Measurements from ENCODE around the gene BCL2.

The BCL2 gene

DNA sequence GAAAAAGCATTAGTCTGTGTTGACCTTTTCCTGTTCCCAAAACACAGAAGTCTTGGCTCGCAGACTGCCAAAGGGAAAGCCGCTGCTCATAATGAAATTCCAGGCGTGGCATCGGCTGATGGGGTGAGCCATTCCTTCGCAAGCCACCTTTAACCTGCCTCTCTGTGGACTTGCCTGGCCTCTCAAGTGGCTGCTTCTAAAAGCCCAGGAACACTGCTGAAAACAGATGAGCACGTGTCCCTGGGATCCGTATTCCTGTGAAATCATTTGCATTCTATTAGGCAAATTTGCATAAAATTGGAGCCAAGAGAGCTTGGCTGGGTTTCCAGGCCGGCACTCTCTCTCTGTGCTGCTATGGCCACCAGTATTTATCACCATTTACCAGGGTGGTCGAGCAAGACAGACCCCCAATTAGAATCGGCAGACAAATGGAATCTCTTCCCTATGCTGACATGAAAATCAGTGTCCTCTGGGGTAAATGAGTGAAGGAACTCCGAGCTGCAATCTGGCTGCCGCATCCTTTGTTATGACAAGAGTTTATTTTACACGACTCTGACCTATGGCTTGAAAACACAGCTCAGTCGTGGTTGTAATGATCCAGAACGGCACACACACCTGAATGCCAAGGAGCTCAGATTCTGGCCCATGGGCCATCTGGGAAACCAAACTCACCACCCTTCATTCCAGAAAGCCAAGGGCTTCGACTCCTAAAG is 21.7 kb downstream of the BCL2 start:
- TF ChIP-seq, protein P1, sequence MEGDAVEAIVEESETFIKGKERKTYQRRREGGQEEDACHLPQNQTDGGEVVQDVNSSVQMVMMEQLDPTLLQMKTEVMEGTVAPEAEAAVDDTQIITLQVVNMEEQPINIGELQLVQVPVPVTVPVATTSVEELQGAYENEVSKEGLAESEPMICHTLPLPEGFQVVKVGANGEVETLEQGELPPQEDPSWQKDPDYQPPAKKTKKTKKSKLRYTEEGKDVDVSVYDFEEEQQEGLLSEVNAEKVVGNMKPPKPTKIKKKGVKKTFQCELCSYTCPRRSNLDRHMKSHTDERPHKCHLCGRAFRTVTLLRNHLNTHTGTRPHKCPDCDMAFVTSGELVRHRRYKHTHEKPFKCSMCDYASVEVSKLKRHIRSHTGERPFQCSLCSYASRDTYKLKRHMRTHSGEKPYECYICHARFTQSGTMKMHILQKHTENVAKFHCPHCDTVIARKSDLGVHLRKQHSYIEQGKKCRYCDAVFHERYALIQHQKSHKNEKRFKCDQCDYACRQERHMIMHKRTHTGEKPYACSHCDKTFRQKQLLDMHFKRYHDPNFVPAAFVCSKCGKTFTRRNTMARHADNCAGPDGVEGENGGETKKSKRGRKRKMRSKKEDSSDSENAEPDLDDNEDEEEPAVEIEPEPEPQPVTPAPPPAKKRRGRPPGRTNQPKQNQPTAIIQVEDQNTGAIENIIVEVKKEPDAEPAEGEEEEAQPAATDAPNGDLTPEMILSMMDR (IDR thresholded peaks at IDR 0.05; ENCODE audit: borderline replicate concordance, control extremely low read depth, extremely low read depth, insufficient read depth, missing control alignments), result no peak
- no peak for DNase-seq (ENCODE audit: low spot score)
- in situ Hi-C loops (cut with MboI; ENCODE audit: low sequenced_read_pairs, unreplicated experiment), result no loop called here

GRCh38 chr18:63293935-63294334 is 25.6 kb downstream of the BCL2 start:
- DNase-seq (ENCODE audit: low spot score), result no peak
- in situ Hi-C loops (cut with MboI; ENCODE audit: low sequenced_read_pairs, unreplicated experiment), result no loop called here
- TF ChIP-seq, protein P1 (IDR thresholded peaks at IDR 0.05; ENCODE audit: borderline replicate concordance, control extremely low read depth, extremely low read depth, insufficient read depth, missing control alignments), result no peak

- peak; percentile 53 for DNase-seq (ENCODE audit: low spot score)
- TF ChIP-seq, protein P1 (IDR thresholded peaks at IDR 0.05; ENCODE audit: borderline replicate concordance, control extremely low read depth, extremely low read depth, insufficient read depth, missing control alignments), result no peak
- in situ Hi-C loops (cut with MboI; ENCODE audit: low sequenced_read_pairs, unreplicated experiment), result no loop called here
Observed at GRCh38 chr18:63292831-63293683, 26.5 kb downstream of the BCL2 start.

- no peak for DNase-seq (ENCODE audit: low spot score)
- in situ Hi-C loops (cut with MboI; ENCODE audit: low sequenced_read_pairs, unreplicated experiment), result no loop called here
- TF ChIP-seq, protein P1 (IDR thresholded peaks at IDR 0.05; ENCODE audit: borderline replicate concordance, control extremely low read depth, extremely low read depth, insufficient read depth, missing control alignments), result no peak
Observed at GRCh38 chr18:63291278-63291677, 28.3 kb downstream of the BCL2 start.

DNA sequence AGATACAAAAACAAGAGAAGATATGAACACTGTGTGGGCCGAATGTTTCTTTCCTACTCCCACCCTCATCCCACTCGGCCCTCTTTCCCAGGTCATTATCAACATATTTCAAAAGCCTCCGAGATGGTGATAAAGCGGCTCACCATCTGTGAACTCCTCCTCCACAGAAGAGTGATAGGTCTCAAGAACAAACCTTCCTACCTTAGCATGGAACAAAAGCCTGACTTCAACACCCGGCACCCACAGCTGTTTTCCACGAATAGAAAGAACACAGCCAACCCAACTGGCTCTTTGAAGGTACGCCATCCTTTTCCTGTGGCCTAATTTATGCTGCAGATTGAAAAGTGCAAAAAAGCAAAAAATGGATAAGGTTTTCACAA is 28.8 kb downstream of the BCL2 start:
- TF ChIP-seq, protein P1 (IDR thresholded peaks at IDR 0.05; ENCODE audit: borderline replicate concordance, control extremely low read depth, extremely low read depth, insufficient read depth, missing control alignments), result no peak
- in situ Hi-C loops (cut with MboI; ENCODE audit: low sequenced_read_pairs, unreplicated experiment), result no loop called here
- DNase-seq (ENCODE audit: low spot score), result no peak

DNA sequence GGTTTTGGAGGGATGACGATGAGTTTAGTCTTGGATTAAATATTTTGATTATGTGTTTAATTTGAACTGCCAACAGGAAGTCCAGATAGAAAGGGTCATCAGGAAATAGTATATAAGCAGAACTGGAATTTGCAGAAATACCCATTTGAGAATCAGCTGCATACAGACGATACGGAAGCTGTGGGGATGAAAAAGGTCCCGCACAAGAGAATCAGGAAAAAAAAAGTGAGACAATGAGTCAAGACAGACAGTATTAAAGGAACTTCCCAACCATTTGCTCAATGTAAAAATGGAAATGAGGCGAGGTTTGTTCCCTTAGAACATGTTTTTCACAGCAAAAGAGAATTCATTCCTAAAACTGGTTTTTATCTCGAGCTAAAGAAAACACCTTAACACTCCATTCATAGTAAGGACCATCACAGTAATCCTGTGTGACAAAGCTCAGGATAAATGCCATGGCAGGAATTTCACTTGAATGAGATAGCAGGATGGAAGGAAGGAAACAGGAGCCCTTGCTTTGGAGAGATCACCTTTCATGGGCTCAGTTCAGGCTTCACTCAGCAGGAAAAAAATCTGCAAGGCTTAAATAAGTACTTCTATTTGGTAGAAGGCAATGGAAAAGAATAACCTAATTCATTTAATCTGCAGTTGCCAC is 29.3 kb downstream of the BCL2 start:
- DNase-seq (ENCODE audit: low spot score), result no peak
- TF ChIP-seq, protein P1 (IDR thresholded peaks at IDR 0.05; ENCODE audit: borderline replicate concordance, control extremely low read depth, extremely low read depth, insufficient read depth, missing control alignments), result no peak
- in situ Hi-C loops (cut with MboI; ENCODE audit: low sequenced_read_pairs, unreplicated experiment), result no loop called here
